Glutamatergic neuron (in vitro differentiated cells): Measurements from ENCODE around the gene ABLIM1. TPM values are rescaled to one million over a fixed set of nuclear protein-coding genes. Genes with fewer than 3 reads are reported as not detected.

ENCODE experiments used
- DNase-seq: peaks from one replicate; pipeline ENCODE4 v3.0.0; 2022
- H3K27ac Mint-ChIP-seq: one replicate; pipeline ENCODE4 v1.8.0; 2020; ENCODE audit warnings: mild to moderate bottlenecking, mixed read lengths, inconsistent platforms; ENCODE audit not compliant: unreplicated experiment
- H3K27me3 Mint-ChIP-seq: one replicate; pipeline ENCODE4 v1.8.0; 2020; ENCODE audit warnings: mild to moderate bottlenecking, moderate library complexity, mixed read lengths, inconsistent platforms; ENCODE audit not compliant: unreplicated experiment
- H3K36me3 Mint-ChIP-seq: one replicate; pipeline ENCODE4 v1.8.0; 2020; ENCODE audit warnings: mild to moderate bottlenecking, mixed read lengths, inconsistent platforms; ENCODE audit not compliant: unreplicated experiment
- H3K4me1 Mint-ChIP-seq: one replicate; pipeline ENCODE4 v1.8.0; 2020; ENCODE audit warnings: mild to moderate bottlenecking, low read depth, mixed read lengths, inconsistent platforms; ENCODE audit not compliant: unreplicated experiment
- H3K4me3 Mint-ChIP-seq: one replicate; pipeline ENCODE4 v1.8.0; 2020; ENCODE audit warnings: mild to moderate bottlenecking, mixed read lengths, inconsistent platforms; ENCODE audit not compliant: unreplicated experiment
- H3K9me3 Mint-ChIP-seq: one replicate; pipeline ENCODE4 v1.8.0; 2020; ENCODE audit warnings: mild to moderate bottlenecking, moderate library complexity, mixed read lengths, inconsistent platforms; ENCODE audit not compliant: unreplicated experiment
- CTCF ChIP-seq: fragments of 200-600 bp; sonication (generic); IDR thresholded peaks from one replicate; pipeline ENCODE4 v1.5.0; 2021; ENCODE audit not compliant: partially characterized antibody, unreplicated experiment
- total RNA-seq: library from RNA; stranded (reverse); fragmentation: NEBNext Ultra II Directional; extraction: Animal tissue kit (Norgen Biotek cat#: 25700); gene quantifications from one replicate; pipeline ENCODE4 v1.2.1, GENCODE V29; 2021; ENCODE audit not compliant: unreplicated experiment

The ABLIM1 gene
- total RNA-seq, 1 donor from 2014 or later: 25.7 TPM

GRCh38 chr10:114486938-114487814 is 170.9 kb downstream of the ABLIM1 start:
- Mint-ChIP-seq H3K36me3 (peaks cover 16% of the 10 kb centered on the region), H3K4me3 (no peak overlapping the region), H3K27ac (no peak overlapping the region), H3K4me1 (peaks cover 3% of the 10 kb centered on the region), H3K9me3 (peaks cover 2% of the 10 kb centered on the region), H3K27me3 (peaks cover 2% of the 10 kb centered on the region)
- no peak for TF ChIP-seq CTCF
- no peak for DNase-seq

GRCh38 chr10:114485696-114486400 is 172.2 kb downstream of the ABLIM1 start:
- no peaks in the 10 kb centered on the region for H3K27me3 Mint-ChIP-seq
- H3K9me3 Mint-ChIP-seq: peaks cover 2% of the 10 kb centered on the region
- H3K4me1 Mint-ChIP-seq: peaks cover 7% of the 10 kb centered on the region
- H3K4me3 Mint-ChIP-seq: no peak overlapping the region
- DNase-seq: no peak
- no peak for TF ChIP-seq CTCF
- peaks cover 16% of the 10 kb centered on the region for H3K36me3 Mint-ChIP-seq
- H3K27ac Mint-ChIP-seq: no peak overlapping the region

- no peaks in the 10 kb centered on the region for H3K27me3 Mint-ChIP-seq
- H3K4me1 Mint-ChIP-seq: peaks cover 9% of the 10 kb centered on the region
- no peak overlapping the region for H3K4me3 Mint-ChIP-seq
- H3K36me3 Mint-ChIP-seq: peaks cover 16% of the 10 kb centered on the region
- TF ChIP-seq CTCF: no peak
- no peaks in the 10 kb centered on the region for H3K9me3 Mint-ChIP-seq
- DNase-seq: no peak
- H3K27ac Mint-ChIP-seq: no peak overlapping the region
These were observed 174.5 kb downstream of the ABLIM1 start for GRCh38 chr10:114483575-114483974.

- TF ChIP-seq CTCF: no peak
- Mint-ChIP-seq H3K9me3 (no peaks in the 10 kb centered on the region), H3K4me1 (peaks cover 11% of the 10 kb centered on the region), H3K27ac (no peak overlapping the region), H3K27me3 (no peaks in the 10 kb centered on the region), H3K36me3 (peaks cover 16% of the 10 kb centered on the region), H3K4me3 (no peak overlapping the region)
- no peak for DNase-seq
These were observed 175.4 kb downstream of the ABLIM1 start for GRCh38 chr10:114482480-114483304.
